Stimulated activated CD4-positive, alpha-beta T cell treated with anti-CD3 and anti-CD28 coated beads, Interleukin-15, amount 100 ng/mL, for 48 hours (primary cell): ENCODE measurements around the gene NOP53.
"Not testable (repeated sequence)": the region's sequence is repeated elsewhere in the genome, so short reads cannot be mapped to it uniquely, and the experiment has no call there.

Experiments
- DNase-seq, 2 donors: peaks; one replicate each; pipeline ENCODE4 v3.0.0-alpha.2; 2020; ENCODE audit warnings: low read depth in 2 of 2

NOP53 gene

DNA sequence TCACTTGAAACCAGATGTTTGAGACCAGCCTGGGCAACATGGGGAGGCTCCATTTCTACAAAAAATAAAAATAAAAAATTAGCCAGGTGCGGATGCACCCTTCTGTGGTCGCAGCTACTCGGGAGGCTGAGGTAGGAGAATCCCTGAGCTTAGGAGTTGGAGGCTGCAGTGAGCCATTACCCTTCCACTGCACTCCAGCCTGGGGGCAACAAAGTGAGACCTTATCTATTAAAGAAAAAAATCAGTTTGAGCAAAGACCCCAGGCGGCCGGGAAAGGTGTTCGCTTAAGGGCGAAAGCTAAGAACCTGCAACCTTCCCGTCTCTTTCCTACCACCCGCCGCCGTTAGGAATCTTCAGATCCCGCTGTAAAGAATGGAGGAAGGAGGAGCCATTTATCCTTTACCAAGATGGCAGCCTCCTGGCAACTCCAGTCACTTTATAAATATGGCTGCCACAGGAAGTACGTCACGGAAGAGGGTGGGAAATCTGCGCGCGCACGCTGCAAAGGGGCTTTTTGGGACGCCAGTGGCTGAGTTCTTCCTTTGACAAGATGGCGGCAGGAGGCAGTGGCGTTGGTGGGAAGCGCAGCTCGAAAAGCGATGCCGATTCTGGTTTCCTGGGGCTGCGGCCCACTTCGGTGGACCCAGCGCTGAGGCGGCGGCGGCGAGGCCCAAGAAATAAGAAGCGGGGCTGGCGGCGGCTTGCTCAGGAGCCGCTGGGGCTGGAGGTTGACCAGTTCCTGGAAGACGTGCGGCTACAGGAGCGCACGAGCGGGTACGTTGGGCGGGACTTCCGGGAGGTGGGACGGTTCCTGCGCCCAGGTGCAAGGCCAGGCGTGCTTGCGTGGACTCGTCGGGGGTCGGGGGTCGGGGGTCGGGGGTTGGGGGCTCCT lies at the start of gene NOP53:
Gene NOP53, plus strand, starts transcription at position 537 of the 892 bp plus-strand sequence. Its CDS starts 14 bp downstream, at position 551.
- peak; percentile 91 to 96 for DNase-seq

DNA sequence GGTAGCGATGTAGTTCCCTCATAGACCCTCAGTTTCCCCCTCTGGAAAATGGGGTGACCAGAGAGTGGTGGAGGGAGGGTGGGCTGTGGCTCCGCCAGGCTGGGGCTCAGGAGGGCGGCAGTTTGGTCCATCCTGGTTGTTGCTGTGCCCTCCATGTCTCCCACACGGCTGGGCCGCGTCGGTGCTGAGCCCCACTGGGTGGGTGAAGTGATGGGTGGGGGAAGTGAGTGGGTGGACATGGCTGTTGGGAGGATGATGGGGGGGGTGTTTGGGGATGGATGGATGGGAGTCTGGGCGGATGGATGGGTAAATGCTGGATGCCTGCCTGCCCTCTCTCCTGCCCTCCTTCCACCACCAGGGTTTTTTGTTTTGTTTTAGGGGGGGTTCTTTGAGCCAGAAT lies 48.7 kb upstream of the NOP53 start:
- DNase-seq: no peak

DNA sequence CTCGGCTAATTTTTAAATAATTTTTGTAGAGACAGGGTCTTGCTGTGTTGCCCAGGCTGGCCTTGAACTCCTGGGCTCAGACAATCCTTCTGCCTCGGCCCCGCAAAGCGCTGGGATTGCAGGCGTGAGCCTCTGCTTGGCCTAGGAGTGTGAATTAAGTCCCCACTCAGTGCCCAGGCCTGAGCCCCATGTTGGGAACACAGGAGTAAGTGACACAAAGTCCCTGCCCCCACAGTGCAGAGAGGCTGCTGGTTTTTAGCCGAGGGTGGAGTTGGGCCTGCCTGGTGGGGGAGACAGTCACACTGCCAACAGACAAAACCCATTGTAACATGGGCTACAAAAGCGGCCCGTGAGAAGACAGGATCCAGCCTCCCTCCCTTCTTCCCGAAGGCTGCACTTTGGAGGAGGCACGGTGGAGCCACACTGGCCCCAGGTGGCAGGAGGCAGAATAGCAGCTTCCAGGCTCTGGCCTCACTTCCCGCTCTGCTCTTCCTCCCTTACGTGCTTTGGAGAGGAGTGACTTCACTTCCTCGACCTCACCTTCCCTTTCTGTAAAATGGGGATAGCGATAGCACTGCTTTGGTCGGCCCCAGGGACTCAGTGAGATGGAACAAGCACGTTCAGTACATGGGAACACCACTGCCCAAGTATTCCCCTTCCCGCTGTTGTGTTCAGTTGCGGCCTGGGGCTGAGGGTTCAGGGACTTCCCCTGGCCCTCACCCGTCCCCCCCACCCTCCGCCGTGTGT lies 47.3 kb upstream of the NOP53 start:
- DNase-seq: peak; percentile 14 to 34

DNA sequence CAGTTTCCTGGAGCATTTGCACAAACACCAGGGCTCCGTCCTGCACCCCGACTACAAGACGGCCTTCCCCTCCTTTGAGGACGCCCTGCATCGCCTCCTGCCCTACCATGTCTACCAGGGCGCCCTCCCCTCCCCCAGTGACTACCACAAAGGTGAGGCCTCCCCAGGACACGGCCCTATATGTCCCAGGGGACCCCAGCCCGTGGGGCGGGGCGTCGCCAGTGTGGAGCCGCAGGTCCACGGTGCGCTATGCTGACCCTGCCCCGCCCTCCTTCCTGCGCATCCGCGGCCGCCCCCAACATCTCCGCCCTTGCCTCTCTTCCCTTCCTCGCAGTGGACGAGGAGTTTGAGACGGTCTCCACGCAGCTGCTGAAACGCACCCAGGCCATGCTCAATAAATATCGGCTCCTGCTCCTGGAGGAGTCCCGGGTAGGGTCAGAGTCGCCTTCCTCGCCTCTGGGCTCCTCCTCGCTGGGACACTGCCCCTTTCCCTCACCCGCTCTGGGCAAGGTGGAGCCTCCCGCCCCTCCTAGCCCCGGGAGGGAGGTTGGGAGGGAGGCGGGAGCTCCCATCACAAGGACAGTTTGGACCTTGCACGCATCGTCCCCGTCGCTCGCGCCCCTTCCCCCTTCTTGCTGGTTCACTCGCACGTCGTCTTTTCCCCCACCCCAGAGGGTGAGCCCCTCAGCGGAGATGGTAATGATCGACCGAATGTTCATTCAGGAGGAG lies 46.6 kb upstream of the NOP53 start:
- DNase-seq: no peak

DNA sequence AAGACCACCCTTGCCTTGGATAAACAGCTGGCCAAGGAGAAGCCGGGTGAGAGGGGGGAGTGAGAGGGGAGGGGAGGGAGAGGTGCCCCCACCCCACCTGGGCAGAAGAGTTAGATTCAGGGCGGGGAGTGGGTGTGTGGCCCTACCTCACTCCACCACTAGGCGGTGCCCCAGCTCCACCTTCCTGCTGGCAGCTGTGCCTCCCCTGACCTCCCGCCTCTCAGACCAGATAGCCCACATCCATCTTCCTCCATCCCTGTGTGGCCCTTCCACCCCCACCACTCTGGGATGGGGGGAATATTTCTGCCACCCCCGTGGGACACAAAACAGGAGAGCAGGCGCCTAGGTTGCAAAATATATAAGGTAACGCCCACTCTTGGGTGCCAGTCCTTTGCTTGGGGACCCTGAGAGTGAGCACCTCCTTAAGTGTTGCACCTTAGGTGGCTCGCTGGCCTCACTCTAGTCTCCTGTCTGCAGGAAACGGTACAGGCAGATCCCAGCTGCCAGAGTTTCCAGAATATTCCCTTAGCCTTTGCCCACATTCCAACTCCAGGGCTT lies 45.9 kb upstream of the NOP53 start:
- peak in 1 of 2 donors; percentile 55 for DNase-seq

DNA sequence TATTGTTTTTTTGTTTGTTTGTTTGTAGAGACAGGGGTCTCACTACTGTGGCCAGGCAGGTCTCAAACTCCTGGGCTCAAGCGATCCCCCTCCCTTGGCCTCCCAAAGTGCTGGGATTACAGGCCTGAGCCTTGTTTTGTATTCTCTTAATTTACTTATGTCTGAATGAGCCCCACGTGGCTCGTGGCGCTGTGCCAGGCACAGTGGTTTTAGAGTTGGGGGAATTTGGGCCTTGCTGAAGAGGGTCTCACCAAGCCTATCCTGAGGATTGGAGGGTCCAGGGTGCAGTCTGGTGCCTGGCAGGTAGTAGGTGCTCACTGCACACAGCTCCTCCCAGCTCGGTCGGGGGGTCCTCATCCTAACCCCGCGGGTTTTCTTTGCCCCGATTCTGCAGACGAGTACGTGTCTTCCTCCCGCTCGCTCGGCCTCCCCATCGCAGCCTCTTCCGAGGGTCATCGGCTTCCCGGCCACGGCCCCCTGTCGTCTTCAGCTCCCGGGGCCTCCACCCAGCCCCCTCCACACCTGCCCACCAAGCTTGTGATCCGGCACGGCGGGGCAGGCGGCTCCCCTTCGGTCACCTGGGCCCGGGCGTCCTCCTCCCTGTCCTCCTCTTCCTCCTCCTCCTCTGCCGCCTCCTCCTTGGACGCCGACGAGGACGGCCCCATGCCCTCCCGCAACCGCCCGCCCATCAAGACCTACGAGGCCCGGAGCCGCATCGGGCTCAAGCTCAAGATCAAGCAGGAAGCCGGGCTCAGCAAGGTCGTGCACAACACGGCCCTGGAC lies 44.2 kb upstream of the NOP53 start:
- no peak for DNase-seq

DNA sequence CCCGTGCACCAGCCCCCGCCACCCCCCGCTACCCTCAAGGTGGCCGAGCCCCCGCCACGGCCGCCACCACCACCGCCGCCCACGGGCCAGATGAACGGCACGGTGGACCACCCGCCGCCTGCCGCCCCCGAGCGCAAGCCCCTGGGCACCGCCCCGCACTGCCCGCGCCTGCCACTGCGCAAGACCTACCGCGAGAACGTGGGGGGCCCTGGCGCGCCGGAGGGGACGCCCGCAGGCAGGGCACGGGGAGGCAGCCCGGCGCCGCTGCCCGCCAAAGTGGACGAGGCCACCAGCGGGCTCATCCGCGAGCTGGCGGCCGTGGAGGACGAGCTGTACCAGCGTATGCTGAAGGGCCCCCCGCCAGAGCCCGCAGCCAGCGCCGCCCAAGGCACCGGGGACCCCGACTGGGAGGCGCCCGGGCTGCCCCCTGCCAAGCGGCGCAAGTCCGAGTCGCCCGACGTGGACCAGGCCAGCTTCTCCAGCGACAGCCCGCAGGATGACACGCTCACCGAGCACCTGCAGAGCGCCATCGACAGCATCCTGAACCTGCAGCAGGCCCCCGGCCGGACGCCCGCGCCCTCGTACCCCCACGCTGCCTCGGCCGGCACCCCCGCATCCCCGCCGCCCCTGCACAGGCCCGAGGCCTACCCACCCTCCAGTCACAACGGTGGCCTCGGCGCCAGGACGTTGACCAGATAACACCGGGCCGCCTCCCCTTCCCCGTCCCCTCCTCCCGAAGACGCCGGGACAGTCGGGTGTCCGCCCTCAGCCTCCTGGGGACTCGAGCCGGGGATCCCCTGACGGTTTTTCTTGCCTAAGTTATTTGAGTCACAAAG lies 43.4 kb upstream of the NOP53 start:
- DNase-seq: no peak

DNA sequence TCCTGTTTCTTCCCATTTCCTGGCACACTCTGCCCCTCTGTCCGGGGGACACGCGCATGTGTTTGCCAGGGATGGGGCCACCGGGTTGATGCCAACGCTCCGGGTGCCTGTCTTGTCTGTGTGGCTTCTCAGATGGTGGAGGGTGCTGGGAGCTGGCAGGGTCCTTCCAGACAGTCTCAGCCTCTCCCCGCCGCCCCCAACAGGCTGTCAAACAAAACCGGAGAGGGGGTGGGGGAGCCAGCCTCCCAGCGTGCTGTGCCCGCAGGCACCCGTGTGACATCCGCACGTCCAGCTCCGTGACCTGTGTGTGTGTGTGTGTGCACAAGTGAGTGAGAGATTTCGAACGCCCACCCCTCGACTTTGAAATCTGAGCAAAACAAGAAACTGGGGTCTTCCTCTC lies 42.7 kb upstream of the NOP53 start:
- no peak for DNase-seq

DNA sequence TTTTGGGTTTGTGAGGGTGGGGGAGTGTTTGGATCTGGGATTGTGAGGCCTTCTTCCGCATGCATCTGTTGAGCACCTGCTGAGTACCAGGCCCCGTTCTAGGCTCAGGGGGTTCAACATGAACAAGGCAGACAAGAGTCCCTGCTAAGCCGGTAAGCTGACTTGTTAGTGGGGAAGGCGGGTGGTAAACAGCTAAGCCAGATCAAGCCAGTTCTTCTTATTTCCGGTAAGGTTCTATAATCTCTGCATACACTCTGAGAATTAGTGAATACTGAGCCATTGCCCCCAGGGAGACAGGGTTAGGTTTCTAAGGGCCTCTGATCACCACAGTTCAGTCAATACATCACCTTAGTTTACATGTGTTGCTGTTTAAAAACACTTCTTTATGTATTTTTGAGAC lies 42.0 kb upstream of the NOP53 start:
- no peak for DNase-seq

DNA sequence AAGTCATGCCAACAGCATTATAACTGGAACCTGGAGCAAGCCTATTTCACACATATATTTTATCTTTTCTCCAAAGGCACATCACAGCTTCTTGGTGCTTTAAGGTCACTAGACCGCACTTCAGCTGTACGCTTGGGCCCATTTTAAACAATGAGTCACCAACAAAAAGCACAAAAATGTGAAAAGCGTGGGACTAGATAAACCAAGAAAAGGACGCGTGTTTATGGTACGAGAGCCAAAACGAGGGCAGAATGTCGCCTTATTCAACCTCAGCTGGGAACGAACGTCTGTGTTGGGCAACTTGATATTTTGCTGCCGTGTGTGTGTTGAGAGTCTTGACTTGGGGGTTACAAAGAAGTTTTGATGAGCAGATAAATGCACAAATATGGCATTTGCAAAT lies 41.3 kb upstream of the NOP53 start:
- no peak for DNase-seq

DNA sequence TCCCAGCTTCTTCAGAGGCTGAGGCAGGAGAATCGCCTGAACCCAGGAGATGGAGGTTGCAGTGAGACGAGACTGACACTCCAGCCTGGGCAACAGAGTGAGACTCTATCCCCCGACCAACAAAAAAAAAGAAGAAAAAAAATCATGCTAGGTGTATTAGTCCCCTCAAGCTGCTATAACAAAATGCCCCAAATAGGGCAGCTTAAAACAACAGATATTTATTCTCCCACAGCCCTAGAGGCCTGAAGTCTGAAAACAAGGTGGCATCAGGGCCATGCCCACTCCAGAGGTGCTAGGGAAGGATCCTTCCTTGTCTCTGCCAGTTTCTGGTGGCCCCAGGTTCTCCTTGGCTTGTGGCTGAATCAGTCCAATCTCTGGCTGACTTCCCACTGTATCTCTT lies 40.7 kb upstream of the NOP53 start:
- DNase-seq: no peak

DNA sequence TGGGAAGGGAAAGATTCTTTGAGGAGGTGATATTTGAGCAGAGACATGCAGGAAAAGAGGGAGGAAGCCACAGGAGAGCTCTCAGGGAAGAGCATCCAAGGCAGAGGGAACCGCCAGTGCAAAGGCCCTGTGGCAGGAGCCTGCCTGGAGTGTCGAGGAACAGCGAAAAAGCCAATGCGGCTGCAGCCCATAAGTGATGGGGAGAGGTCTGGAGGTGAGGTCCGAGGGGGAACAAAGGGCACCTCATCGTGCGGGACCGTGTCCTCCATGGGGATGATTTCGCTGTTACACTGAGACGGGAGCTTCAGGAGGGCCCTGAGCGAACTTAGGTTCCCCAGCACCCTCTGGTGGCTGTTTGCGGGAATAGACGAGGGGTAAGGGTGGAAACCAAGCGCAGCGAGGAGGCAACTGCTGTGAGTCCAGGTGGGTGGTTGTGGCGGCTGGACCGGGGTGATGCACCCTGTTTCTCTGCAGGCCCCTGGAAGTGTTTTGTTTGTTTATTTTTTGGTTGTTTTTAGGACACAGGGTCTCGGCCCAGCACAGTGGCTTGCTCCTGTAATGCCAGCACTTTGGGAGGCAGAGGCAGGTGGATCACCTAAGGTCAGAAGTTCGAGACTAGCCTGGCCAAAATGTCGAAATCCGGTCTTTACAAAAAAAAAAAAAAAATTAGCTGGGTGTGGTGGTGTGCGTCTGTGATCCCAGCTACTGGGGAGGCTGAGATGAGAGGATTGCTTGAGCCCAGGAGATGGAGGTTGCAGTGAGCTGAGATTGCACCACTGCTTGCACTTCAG lies 38.0 kb upstream of the NOP53 start:
- peak; percentile 75 to 80 for DNase-seq

DNA sequence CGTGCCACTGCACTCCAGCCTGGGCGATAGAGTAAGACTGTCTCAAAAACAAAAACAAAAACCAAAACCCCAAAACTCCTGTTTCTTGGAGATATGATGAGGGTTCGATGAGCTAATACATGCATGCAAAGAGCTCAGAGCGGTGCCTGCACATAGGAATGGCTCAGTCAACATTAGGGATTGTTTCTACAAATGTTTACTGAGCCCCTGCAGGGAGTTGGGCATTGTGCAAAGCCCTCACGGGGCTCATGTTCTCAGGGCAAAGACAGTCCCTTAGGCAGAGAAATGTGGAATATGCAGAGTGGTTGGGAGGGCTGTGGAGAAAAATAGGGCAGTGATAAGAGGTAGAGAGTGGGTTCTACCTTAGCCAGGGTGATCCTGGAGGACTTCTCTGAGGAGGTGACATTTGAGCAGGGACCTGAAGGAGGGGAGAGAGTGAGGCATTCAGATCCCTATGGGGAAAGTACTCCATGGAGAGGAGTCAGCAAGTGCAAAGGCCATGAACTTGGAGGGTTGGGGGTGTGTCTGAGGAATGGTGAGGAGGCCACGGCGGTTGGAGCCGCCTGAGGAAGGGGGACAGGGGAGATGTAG lies 33.6 kb upstream of the NOP53 start:
- DNase-seq: no peak

DNA sequence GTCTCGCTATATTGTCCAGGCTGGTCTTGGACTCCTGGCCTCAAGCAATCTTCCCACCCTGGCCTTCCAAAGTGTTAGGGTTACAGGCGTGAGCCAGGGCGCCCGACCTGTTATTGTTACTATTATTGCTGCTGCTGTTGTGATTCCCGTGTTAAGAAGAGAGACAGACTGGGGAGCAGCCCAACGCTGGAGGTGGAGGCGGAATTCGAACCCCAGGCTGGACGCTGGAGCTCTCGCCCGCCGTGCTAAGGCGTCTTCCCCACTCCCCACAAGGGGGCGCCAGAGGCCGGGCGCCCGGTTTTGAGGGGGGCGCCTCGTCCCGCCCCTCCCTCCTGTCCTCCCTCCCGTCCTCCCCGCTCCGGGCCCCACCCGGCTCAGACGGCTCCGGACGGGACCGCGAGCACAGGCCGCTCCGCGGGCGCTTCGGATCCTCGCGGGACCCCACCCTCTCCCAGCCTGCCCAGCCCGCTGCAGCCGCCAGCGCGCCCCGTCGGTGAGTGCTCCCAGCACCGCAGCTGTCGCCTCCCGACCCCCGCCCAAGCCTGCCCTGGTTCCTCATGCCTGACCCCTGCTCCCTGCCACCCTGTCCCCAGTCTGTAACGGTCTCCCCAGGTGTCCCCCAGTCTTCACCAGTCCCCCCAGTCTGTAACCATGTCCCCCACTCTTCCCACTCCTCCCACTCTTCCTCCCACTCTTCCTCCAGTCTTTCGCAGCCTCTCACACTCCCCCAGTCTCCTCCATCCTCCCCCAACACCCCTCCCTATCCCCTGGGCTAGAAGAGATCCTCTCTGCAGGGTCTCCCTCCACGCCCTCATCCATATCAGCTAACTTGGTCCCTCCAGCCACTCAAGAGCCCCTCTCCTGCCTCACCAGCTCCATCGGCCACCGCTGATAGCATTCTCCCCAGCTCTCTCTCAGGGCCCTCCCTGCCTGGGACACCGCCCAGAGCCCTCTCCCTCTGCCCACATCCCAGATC lies 32.0 kb upstream of the NOP53 start, which contains the start of gene EHD2:
Gene EHD2, plus strand, starts transcription at position 377 of the 976 bp plus-strand sequence. CDS start 3,191 bp downstream, outside the sequence.
- peak; percentile 24 to 36 for DNase-seq

DNA sequence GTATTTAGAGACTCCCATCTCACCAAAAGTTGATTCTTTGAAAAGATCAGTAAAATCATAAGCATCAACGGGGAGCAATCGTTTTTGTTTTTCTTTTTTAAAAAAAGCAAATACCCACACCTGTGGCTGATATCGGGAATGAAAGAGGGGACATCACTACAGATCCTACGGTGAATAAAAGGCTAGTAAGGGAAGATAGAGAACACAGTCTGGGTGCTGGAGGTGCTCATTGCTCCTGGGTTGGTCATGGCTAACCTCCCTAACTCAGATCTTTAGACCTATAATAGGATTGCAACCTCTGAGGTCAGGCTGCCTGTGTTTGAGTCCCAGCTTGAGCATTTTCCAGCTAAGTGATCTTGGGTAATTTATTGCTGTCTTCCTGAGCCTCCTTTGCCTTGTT lies 31.0 kb upstream of the NOP53 start:
- DNase-seq: no peak

DNA sequence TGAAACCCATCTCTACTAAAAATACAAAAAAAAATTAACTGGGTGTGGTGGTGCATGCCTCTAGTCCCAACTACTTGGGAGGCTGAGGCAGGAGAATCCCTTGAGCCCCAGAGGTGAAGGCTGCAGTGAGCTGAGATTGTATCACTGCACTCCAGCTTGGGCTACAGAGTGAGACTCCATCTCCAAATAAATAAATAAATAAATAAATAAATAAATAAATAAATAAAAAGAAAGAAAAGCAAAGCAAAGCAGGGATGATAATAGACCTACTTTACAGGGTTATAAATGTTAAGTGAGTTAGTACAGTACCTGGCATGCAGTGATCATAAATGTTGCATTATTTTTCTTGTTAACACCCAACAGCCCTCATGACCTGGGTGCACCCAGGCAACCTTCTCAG lies 30.5 kb upstream of the NOP53 start:
- not testable (repeated sequence) for DNase-seq

DNA sequence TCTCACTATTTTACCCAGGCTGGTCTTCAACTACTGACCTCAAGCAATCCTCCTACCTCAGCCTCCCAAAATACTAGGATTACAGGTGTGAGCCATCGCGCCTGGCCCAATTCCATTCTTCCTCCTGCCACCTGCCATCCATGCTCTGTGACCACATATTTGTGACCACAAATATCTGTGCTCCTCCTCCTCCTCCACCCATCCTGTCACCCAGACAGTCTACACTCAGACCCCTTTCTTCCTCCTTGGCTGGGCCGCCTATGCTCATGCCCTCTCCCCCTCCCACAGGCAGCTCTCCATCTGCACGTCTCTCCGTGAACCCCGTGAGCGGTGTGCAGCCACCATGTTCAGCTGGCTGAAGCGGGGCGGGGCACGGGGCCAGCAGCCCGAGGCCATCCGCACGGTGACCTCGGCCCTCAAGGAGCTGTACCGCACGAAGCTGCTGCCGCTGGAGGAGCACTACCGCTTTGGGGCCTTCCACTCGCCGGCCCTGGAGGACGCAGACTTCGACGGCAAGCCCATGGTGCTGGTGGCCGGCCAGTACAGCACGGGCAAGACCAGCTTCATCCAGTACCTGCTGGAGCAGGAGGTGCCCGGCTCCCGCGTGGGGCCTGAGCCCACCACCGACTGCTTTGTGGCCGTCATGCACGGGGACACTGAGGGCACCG lies 28.9 kb upstream of the NOP53 start:
- DNase-seq: no peak
